ENCODE results near the gene STX2. TPM values are rescaled to one million over a fixed set of nuclear protein-coding genes. Genes with fewer than 3 reads are reported as not detected.

STX2 gene
- total RNA-seq, 2 donors from 2014 or later, result 5.3 to 11.5 TPM

DNA sequence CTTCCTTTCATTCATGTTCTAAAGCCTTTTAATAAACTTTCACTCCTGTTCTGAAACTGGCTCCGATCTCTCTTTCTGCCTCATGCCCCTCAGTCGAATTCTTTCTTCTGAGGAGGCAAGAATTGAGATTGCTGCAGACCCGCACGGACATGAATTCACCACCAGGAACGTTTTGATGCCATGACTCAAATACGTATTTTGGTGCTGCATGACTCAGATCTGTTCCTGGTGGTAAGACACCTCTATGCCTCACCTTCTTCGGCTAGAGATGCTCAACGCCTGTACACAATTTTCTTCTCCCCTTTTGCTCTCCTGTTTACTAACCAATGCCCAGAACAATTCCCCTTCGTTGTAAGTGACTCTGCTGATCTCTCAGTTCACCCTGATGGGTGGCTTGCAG is 70.9 kb downstream of the STX2 start:
- intact Hi-C loops (cut with DNase I), result no loop called here
- WGBS, result 48% methylated on average over 9 of the region's 9 CpGs
- no peak for DNase-seq (ENCODE audit: low spot score)

GRCh38 chr12:130766470-130766869 is 72.6 kb downstream of the STX2 start:
- Histone ChIP-seq H3K9me3 (no peaks in the 10 kb centered on the region), H3K4me1 (replicated peaks) (no peaks in the 10 kb centered on the region), H3K36me3 (no peaks in the 10 kb centered on the region), H3K27ac (no peak overlapping the region), H3K27me3 (replicated peaks; ENCODE audit: insufficient read depth) (no peaks in the 10 kb centered on the region), H3K4me3 (no peak overlapping the region)
- intact Hi-C loops (cut with DNase I), result no loop called here
- TF ChIP-seq POLR2A (IDR thresholded peaks at IDR 0.05) (no peak), CTCF (IDR thresholded peaks at IDR 0.05) (no peak), POLR2AphosphoS5 (IDR thresholded peaks at IDR 0.05) (no peak)
- no peak for DNase-seq (ENCODE audit: low spot score)
- 89% methylated on average over 2 of the region's 2 CpGs for WGBS

More for the DNA sequence above, 70.9 kb downstream of the STX2 start:
- no peak overlapping the region for H3K4me3 ChIP-seq
- H3K9me3 ChIP-seq, result no peaks in the 10 kb centered on the region
- no peak overlapping the region for H3K27ac ChIP-seq
- no peaks in the 10 kb centered on the region for H3K27me3 ChIP-seq (replicated peaks; ENCODE audit: insufficient read depth)
- H3K36me3 ChIP-seq, result no peaks in the 10 kb centered on the region
- TF ChIP-seq CTCF (IDR thresholded peaks at IDR 0.05) (no peak), POLR2AphosphoS5 (IDR thresholded peaks at IDR 0.05) (no peak), POLR2A (IDR thresholded peaks at IDR 0.05) (no peak)
- H3K4me1 ChIP-seq (replicated peaks), result no peaks in the 10 kb centered on the region

DNA sequence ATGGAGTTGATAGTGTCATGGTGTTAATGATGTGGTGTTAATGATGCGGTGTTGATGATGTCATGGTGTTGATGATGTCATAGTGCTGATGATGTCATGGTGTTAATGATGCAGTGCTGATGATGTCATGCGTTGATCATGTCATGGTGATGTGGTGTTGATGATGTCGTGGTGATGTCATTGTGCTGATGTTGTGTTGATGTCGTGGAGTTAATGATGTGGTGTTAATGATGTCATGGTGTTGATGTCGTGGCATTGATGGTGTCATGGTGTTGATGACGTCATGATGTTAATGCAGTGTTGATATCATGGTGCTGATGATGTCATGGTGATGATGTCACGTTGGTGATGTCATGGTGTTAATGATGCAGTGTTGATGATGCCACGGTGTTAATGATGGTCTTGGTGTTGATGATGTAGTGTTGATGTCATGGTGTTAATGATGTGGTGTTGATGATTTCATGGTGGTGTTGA is 73.8 kb downstream of the STX2 start:
- TF ChIP-seq POLR2AphosphoS5 (IDR thresholded peaks at IDR 0.05) (no peak), CTCF (IDR thresholded peaks at IDR 0.05) (no peak), POLR2A (IDR thresholded peaks at IDR 0.05) (no peak)
- Histone ChIP-seq H3K4me1 (replicated peaks) (no peaks in the 10 kb centered on the region), H3K9me3 (no peaks in the 10 kb centered on the region), H3K36me3 (no peaks in the 10 kb centered on the region), H3K4me3 (no peak overlapping the region), H3K27ac (no peak overlapping the region), H3K27me3 (replicated peaks; ENCODE audit: insufficient read depth) (no peaks in the 10 kb centered on the region)
- WGBS, result 98% methylated on average over 8 of the region's 8 CpGs
- intact Hi-C loops (cut with DNase I), result no loop called here
- DNase-seq (ENCODE audit: low spot score), result no peak

DNA sequence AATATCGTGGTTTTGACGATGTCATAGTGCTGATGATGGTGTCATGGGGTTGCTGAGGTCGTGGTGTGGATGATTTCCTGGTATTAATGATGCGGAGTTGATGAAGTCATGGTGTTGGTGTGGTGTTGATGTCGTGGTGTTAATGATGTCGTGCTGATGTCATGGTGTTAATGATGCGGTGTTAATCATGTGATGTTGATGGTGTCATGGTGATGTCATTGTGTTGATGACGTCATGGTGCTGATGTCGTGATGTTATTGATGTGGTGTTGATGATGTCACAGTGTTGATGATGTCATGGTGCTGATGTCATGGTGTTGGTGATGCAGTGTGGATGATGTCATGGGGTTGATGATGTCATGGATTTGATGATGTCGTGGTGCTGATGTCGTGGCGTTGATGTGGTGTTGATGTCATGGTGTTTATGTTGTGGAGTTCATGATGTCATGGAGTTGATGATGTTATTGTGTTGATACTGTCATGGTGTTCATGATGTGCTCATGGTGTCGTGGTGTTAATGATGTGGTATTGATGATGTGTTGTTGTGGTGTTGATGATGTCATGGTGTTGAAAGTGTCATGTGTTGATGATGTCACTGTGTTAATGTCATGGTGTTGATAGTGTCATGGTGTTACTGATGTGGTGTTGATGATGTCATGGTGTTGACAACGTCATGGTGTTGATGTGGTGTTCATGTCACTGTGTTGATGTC is 74.4 kb downstream of the STX2 start:
- no peaks in the 10 kb centered on the region for H3K27me3 ChIP-seq (replicated peaks; ENCODE audit: insufficient read depth)
- no peak for TF ChIP-seq CTCF (IDR thresholded peaks at IDR 0.05)
- TF ChIP-seq POLR2A (IDR thresholded peaks at IDR 0.05), result no peak
- TF ChIP-seq POLR2AphosphoS5 (IDR thresholded peaks at IDR 0.05), result no peak
- intact Hi-C loops (cut with DNase I), result loop anchor here (5.0 kb wide), 1 partner anchor 53 kb away; no protein-coding TSS in a partner anchor
- no peak overlapping the region for H3K4me3 ChIP-seq
- 94% methylated on average over 14 of the region's 14 CpGs for WGBS
- H3K27ac ChIP-seq, result no peak overlapping the region
- DNase-seq (ENCODE audit: low spot score), result no peak
- H3K4me1 ChIP-seq (replicated peaks), result no peaks in the 10 kb centered on the region
- no peaks in the 10 kb centered on the region for H3K36me3 ChIP-seq
- no peaks in the 10 kb centered on the region for H3K9me3 ChIP-seq

DNA sequence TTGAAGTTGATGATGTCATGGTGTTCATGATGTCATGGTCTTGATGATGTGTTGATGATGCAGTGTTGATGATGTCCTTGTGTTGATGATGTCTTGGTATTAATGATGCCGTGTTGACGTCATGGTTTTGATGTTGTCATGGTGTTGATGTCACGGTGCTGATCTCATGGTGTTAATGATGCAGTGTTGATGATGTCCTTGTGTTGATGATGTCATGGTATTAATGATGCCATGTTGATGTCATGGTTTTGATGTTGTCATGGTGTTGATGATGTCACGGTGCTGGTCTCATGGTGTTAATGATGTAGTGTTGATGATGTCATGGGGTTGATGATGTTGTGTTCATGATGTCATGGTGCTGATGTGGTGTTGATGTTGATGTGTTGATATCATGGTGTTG is 75.0 kb downstream of the STX2 start:
- intact Hi-C loops (cut with DNase I), result loop anchor here (5.0 kb wide), 1 partner anchor 53 kb away; no protein-coding TSS in a partner anchor
- H3K27ac ChIP-seq, result no peak overlapping the region
- no peak for DNase-seq (ENCODE audit: low spot score)
- 96% methylated on average over 4 of the region's 4 CpGs for WGBS
- no peaks in the 10 kb centered on the region for H3K36me3 ChIP-seq
- H3K27me3 ChIP-seq (replicated peaks; ENCODE audit: insufficient read depth), result no peaks in the 10 kb centered on the region
- no peaks in the 10 kb centered on the region for H3K4me1 ChIP-seq (replicated peaks)
- no peak for TF ChIP-seq POLR2A (IDR thresholded peaks at IDR 0.05)
- TF ChIP-seq POLR2AphosphoS5 (IDR thresholded peaks at IDR 0.05), result no peak
- TF ChIP-seq CTCF (IDR thresholded peaks at IDR 0.05), result no peak
- no peaks in the 10 kb centered on the region for H3K9me3 ChIP-seq
- H3K4me3 ChIP-seq, result no peak overlapping the region

Measured in prostate gland (tissue), 2 donors.